CD4-positive, alpha-beta T cell treated with Interleukin-2 at 100 ng/mL for 4 hours (primary cell): ENCODE results near the gene RUNX2.

Experiments used
- DNase-seq: peaks from one replicate; pipeline ENCODE4 v3.0.0-alpha.2; 2020; ENCODE audit warnings: low spot score

The RUNX2 gene

GRCh38 chr6:45351076-45351475 lies 22.9 kb downstream of the RUNX2 start:
- no peak for DNase-seq

- no peak for DNase-seq
Observed at GRCh38 chr6:45351667-45352066, 23.5 kb downstream of the RUNX2 start.

GRCh38 chr6:45353654-45354053 lies 25.5 kb downstream of the RUNX2 start:
- no peak for DNase-seq

DNA sequence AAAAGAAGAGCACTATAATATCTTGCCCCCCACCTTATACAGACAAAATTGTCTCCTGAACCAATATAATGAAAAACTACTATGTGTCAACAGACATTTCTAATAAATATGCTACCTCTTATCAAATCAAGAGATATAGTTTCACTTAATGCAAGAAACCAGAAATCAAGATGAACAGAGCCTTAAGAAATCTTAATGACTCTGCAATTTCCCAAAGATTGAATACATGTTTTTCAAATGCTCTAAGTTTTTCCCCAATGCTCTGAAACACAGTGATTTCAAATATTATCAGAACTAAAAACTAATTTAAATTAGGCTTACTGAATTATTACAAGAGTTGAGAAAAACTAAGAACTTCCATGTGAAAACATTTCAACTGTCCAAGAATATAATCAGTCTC lies 36.3 kb downstream of the RUNX2 start:
- DNase-seq: no peak

- no peak for DNase-seq
Observed at GRCh38 chr6:45365036-45365435, 36.9 kb downstream of the RUNX2 start.

- no peak for DNase-seq
Observed at GRCh38 chr6:45366534-45366933, 38.4 kb downstream of the RUNX2 start.

DNA sequence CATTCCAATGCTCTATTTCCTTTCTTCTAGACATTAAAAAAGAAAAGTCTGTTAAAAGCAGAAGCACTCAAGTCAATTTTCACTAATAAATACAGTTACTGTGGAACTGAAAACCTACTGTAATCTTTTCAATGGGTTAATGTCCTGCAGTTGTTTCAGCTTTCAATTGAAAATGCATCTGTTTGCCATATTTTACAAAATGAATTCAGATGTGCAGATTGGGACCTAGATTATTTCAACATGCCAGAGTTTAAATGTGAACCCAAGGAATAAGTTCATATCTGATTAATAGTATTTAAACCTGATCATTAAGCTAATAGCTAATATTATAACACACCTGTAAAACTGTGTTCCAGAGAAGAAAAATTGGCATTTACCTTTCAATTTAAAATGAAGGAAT lies 39.9 kb downstream of the RUNX2 start:
- no peak for DNase-seq

- DNase-seq: no peak
Observed at GRCh38 chr6:45369870-45370269, 41.7 kb downstream of the RUNX2 start.

DNA sequence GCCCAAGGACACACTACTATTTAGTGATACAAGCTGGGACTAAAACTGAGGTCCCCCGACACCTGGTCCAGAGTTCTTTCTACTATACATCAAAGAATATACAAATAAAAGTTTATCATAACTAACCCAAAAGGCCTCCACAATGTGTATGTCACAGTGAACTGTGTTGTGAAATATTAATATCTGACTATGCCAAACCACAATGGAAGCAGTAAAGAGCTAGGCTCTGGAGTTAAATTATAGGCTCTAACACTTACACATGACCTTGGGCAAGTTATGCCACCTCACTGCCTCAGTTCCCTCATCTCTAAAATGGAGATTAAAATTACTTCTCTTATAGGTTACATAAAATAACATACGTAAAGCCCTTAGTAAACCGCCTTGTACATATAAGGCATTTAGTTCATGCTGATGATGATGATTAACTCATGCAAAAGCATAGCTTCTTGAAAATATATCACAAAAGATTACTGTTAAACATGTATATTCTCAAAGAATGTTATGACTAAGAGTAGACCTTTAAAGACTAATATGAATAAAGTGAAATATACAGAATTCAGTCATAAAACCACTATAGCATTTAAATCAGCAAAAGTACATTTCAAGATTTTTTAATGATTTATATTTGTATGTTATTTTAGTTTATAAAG lies 43.9 kb downstream of the RUNX2 start:
- no peak for DNase-seq

DNA sequence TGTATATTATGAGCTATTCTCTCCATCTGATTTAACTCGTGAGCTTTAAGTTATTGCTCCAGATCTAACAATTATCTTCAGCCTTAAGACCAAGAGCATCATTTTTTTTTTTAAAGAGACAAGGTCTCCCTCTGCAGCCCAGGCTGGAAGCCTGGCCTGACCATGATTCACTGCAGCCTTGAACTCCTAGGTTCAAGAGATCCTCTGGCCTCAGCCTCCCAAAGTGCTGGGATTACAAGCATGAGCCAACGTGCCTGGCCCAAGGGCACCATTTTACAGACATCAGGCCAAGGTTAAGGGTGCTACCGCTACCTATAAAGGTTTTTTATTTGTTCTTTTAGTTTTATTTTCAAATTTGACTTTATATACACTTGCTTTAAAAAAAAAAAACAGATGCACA lies 47.3 kb downstream of the RUNX2 start:
- no peak for DNase-seq

DNA sequence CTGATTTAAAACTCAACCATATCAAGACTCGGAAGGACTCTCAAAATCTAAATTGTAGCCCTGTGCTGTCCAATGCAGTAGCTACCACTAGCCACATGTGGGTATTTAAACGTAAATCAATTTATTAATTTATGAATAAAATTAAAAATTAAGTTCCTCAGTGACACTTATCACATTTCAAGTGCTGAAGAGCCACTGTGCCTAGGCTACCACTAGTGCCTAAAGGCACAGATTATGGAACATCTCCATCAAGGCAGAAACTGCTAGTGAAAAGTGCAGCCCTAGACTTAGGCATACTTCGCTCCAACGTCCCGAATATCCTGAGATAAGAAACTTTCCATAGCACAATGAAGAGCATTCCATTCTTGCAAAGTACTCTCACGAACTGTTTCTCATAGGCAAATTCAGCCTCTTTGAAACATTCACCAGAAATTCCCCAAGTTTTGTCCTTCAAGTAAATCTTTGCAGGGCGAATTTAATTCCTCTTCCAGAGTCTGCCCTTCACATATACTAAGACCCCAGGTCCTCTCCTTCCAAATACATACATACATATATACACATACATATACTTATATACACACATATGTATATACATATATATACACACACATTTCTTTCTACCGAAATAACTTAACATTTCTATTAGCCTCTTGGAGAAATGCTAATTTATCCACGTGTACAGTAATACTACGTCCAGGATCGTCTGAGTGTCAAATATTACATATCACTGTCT lies 48.3 kb downstream of the RUNX2 start:
- no peak for DNase-seq

DNA sequence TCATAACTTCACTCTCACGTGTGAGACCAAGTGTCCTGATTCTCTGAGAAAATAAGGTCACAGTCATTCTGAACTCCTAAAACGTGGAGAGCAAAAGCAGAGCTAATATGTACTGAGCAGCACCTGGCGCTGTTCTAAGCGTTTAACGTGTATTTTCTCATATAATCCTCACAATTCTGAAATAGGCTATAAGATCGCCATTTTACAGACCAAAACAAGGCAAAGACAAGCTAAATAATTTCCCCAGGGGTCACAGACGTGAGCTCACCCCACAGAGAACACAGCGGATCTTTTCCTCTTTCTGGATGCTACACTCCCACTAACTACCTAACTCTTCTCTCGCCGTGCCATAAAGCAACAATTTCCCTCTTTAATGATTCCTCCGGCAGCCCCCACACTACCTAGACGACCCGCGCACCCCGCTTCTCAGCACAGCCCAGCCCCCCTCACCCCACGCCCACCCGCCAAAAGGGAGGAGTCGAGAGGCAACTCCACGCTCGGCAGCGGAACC lies 49.0 kb downstream of the RUNX2 start:
- DNase-seq: no peak

DNA sequence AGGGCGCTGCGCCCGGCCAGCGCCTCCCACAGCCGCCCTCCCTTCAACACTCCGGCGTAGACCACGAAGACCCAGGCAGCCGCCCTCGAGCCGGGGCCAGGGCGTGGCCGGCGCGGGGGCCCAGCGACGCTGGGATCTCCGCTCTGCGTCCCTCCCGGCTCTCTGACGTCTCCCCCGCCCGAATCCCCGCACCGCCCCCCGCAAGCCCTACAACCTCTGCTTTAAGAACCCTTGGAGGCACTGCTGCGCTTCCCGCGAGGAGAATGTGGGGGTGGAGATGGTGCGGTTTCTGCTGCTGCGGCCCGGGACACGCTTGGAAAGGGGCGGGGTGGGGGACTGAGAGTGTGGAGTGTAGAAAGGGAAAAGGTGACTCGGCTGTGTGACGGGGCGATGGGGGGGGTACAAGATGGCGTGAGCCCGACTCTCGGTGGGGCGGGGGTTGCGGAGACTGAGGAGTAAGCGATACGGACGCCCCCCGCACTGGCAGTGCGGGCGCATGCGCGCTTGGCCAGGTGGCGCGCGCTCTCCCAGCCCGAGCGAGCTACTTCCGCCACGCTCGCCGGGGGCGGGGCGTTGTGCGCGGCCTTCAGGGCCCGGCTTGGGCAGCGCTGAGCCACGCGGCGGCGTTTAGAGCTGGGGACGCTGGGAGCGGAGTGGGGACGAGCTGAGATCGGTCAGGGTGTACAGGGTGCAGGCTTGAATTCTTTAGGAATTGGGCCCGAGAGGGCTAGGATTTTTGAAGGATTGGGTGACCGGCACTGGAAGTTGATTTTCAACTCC lies 49.6 kb downstream of the RUNX2 start, which contains the start of gene SUPT3H:
TSS of gene SUPT3H (minus strand) at position 381 of the 780 bp plus-strand sequence.
- DNase-seq: peak; percentile 90

DNA sequence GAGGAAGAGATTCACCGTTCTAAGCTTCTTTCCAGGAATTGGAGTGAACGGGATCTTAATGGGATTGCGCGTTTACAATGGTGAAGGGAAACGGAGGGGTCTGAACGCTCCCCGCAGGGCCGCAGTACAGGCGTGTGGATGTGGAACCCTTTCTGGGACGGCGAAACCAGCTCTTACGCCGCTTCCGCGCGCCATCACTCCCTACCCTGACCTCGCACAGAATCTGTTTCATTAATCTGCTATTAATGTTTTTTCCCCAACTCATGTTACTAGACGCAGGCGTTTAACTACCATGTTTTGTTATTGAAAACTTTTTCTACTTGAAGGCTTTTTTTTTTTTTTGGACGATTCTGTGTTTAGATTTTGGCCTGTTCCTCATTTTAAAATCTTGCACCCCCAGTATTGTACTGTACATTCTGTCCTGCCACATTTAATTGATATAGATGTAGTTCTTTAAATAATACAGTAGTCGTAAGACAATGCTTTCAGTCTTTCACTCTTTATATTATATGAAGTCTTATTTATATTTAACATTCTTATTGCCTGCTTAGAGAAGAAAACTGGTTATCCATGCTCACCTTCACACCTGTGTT lies 50.3 kb downstream of the RUNX2 start:
- DNase-seq: no peak

GRCh38 chr6:45382391-45382790 lies 54.3 kb downstream of the RUNX2 start:
- DNase-seq: no peak

GRCh38 chr6:45386501-45386900 lies 58.4 kb downstream of the RUNX2 start:
- DNase-seq: no peak

GRCh38 chr6:45387236-45387635 lies 59.1 kb downstream of the RUNX2 start:
- DNase-seq: no peak

DNA sequence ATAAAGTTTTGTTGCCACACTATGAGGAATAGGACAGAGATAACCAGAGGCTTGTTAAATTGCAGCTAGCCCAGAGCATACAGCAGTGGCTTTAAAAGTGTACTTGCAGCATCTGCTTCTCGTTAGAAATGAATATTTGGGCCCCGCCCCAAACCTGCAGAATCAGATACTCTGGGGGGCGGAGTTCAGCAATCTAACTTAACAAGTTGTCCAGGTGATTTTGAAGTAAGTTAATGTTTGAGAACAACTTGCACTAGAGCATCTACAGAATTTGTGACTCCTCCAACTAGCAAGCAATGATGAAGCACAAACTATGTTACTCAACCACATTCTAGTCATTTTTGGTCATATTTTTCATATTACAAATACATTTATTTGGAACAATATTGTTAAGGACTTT lies 60.2 kb downstream of the RUNX2 start:
- DNase-seq: no peak

GRCh38 chr6:45394586-45395095 lies 66.5 kb downstream of the RUNX2 start:
- no peak for DNase-seq

DNA sequence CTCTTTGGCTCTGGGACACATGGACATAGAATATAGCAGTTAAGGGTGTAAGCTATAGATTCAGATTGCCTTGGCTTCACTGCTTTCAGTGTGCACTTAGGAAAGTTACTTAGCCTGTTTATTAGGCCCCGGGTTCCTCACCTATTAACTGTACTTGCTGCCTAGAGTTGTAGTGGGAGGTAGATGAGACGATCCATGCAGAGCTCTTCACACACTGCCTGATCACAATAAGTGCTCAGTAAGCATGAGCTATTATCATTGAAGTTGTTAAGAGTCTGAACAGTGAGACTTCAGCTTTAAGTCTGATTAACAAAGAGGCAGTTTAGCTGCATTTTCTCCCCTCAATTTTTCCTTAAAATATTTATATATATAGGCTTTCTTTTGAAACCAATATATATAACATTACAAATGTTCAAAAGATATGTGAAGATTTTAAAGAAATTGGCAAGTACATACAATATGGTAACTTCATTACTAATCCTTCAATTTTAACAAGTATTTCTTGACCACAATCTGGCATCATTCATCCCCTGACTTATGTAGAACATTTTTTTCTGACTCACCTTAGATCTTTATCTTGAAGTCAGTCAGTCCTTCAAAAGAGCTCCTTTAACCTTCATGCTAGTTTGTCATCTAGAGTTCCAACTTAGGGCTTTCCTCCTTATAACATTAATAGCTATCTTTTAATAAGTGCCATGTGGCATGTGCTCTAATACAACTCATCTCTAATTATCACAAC lies 70.1 kb downstream of the RUNX2 start:
- peak; percentile 17 for DNase-seq

GRCh38 chr6:45400021-45400420 lies 71.9 kb downstream of the RUNX2 start:
- no peak for DNase-seq
